ENCODE measurements around the gene PTBP1. TPM values are rescaled to one million over a fixed set of nuclear protein-coding genes. Genes with fewer than 3 reads are reported as not detected.

Gene PTBP1
- total RNA-seq, 1 donor = 109 TPM

- Histone ChIP-seq H3K4me3 (ENCODE audit: low read length) (no peak overlapping the region), H3K27me3 (ENCODE audit: insufficient read depth, low read length) (no peaks in the 10 kb centered on the region), H3K9me3 (ENCODE audit: low read depth, low read length) (no peaks in the 10 kb centered on the region), H3K4me1 (ENCODE audit: insufficient read depth, low read length) (no peaks in the 10 kb centered on the region)
Measured at GRCh38 chr19:764301-764700, 33.0 kb upstream of the PTBP1 start.

GRCh38 chr19:765179-765738 is 32.0 kb upstream of the PTBP1 start:
- Histone ChIP-seq H3K4me1 (ENCODE audit: insufficient read depth, low read length) (no peaks in the 10 kb centered on the region), H3K27me3 (ENCODE audit: insufficient read depth, low read length) (no peaks in the 10 kb centered on the region), H3K4me3 (ENCODE audit: low read length) (no peak overlapping the region), H3K9me3 (ENCODE audit: low read depth, low read length) (no peaks in the 10 kb centered on the region)

- Histone ChIP-seq H3K4me3 (ENCODE audit: low read length) (no peak overlapping the region), H3K4me1 (ENCODE audit: insufficient read depth, low read length) (no peaks in the 10 kb centered on the region), H3K27me3 (ENCODE audit: insufficient read depth, low read length) (no peaks in the 10 kb centered on the region), H3K9me3 (ENCODE audit: low read depth, low read length) (no peaks in the 10 kb centered on the region)
Measured at GRCh38 chr19:768424-768823, 28.8 kb upstream of the PTBP1 start.

- no peaks in the 10 kb centered on the region for H3K9me3 ChIP-seq (ENCODE audit: low read depth, low read length)
- no peaks in the 10 kb centered on the region for H3K27me3 ChIP-seq (ENCODE audit: insufficient read depth, low read length)
- H3K4me1 ChIP-seq (ENCODE audit: insufficient read depth, low read length) = no peaks in the 10 kb centered on the region
- H3K4me3 ChIP-seq (ENCODE audit: low read length) = no peak overlapping the region
Measured at GRCh38 chr19:769616-770015, 27.6 kb upstream of the PTBP1 start.

- H3K4me1 ChIP-seq (ENCODE audit: insufficient read depth, low read length) = no peaks in the 10 kb centered on the region
- H3K4me3 ChIP-seq (ENCODE audit: low read length) = no peak overlapping the region
- H3K27me3 ChIP-seq (ENCODE audit: insufficient read depth, low read length) = no peaks in the 10 kb centered on the region
- no peaks in the 10 kb centered on the region for H3K9me3 ChIP-seq (ENCODE audit: low read depth, low read length)
Measured at GRCh38 chr19:771332-771785, 25.9 kb upstream of the PTBP1 start.

DNA sequence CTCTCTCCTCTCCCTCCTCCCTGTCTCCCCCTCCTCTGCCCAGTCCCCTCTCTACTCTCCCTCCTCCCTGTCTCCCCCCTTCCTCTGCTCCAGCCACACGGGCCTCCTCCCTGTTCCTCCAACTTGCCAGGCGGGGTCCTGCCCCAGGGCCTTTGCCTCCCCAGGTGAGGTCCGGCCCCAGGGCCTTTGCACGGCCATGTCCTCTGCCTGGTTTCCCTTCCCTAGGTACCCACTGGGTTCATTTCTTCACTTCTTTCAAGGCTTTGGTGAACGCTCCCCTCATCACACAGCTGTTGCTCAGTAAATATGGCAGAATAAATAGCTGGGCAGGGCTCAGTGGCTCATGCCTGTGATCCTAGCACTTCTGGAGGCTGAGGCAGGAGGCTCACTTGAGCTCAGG is 25.2 kb upstream of the PTBP1 start:
- H3K4me1 ChIP-seq (ENCODE audit: insufficient read depth, low read length) = no peaks in the 10 kb centered on the region
- H3K27me3 ChIP-seq (ENCODE audit: insufficient read depth, low read length) = no peaks in the 10 kb centered on the region
- no peaks in the 10 kb centered on the region for H3K9me3 ChIP-seq (ENCODE audit: low read depth, low read length)
- H3K4me3 ChIP-seq (ENCODE audit: low read length) = no peak overlapping the region

- H3K4me3 ChIP-seq (ENCODE audit: low read length) = no peak overlapping the region
- no peaks in the 10 kb centered on the region for H3K4me1 ChIP-seq (ENCODE audit: insufficient read depth, low read length)
- no peaks in the 10 kb centered on the region for H3K27me3 ChIP-seq (ENCODE audit: insufficient read depth, low read length)
- H3K9me3 ChIP-seq (ENCODE audit: low read depth, low read length) = no peaks in the 10 kb centered on the region
Measured at GRCh38 chr19:772730-773436, 24.4 kb upstream of the PTBP1 start.

DNA sequence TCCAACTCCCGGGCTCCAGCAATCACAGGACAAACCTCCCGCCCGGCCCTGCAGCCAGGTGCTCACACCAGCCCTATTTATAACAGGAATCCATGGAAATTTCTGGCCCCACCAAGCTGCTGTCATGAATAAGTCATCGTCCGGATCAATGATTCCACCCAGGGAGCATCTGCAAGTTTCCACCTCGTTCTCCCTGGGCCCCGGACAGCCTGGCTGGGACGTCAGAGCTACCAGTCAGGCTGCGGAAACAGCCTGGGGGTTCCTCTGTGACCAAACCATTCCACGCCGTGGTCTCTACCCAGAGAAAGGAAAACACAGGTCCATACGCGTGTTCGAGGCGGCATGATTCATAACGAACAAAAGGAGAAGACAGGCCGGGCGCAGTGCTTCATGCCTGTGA is 20.7 kb upstream of the PTBP1 start:
- Histone ChIP-seq H3K9me3 (ENCODE audit: low read depth, low read length) (no peaks in the 10 kb centered on the region), H3K4me1 (ENCODE audit: insufficient read depth, low read length) (no peaks in the 10 kb centered on the region), H3K27me3 (ENCODE audit: insufficient read depth, low read length) (no peaks in the 10 kb centered on the region), H3K4me3 (ENCODE audit: low read length) (no peak overlapping the region)

- Histone ChIP-seq H3K9me3 (ENCODE audit: low read depth, low read length) (no peaks in the 10 kb centered on the region), H3K4me1 (ENCODE audit: insufficient read depth, low read length) (no peaks in the 10 kb centered on the region), H3K4me3 (ENCODE audit: low read length) (no peak overlapping the region), H3K27me3 (ENCODE audit: insufficient read depth, low read length) (no peaks in the 10 kb centered on the region)
Measured at GRCh38 chr19:778910-779653, 18.2 kb upstream of the PTBP1 start.

DNA sequence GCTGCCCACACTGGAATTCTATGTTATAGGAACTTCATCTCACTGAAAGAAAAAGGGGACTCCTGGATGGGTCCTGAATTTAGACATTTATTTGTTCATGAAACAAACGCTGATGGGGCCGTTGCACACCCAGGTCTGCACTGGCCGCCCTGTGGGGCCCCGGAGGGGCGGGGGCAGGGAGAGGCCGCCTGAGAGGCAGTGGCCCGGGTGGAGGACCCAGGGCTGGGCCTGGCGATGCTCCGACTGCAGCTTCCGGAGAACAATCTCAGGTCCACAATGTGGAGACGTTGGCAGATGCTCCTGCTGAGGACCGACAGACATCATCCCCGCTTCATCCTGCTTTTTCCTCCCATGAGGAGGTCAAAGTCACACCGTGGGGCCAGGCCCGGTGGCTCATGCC is 16.3 kb upstream of the PTBP1 start:
- H3K27me3 ChIP-seq (ENCODE audit: insufficient read depth, low read length) = no peaks in the 10 kb centered on the region
- no peaks in the 10 kb centered on the region for H3K4me1 ChIP-seq (ENCODE audit: insufficient read depth, low read length)
- no peaks in the 10 kb centered on the region for H3K9me3 ChIP-seq (ENCODE audit: low read depth, low read length)
- no peak overlapping the region for H3K4me3 ChIP-seq (ENCODE audit: low read length)

DNA sequence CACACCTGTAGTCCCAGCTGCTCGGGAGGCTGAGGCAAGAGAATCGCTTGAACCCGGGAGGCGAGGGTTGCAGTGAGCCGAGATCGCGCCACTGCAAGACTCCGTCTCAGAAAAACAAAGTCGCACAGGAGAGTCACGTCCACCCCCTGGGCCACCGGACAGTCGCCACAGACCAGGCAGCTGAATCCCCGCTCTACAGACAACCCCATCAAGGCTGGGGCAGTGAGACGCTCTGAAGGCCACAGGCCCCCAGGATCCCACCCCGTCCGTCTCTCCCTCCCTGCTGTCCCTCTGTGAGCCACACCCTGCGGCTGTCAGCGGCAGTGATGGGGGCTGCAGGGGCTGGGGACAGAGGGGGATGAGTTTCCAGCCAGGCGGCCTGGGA is 15.5 kb upstream of the PTBP1 start:
- Histone ChIP-seq H3K4me1 (ENCODE audit: insufficient read depth, low read length) (no peaks in the 10 kb centered on the region), H3K9me3 (ENCODE audit: low read depth, low read length) (no peaks in the 10 kb centered on the region), H3K4me3 (ENCODE audit: low read length) (no peak overlapping the region), H3K27me3 (ENCODE audit: insufficient read depth, low read length) (no peaks in the 10 kb centered on the region)

GRCh38 chr19:782185-782877 is 14.9 kb upstream of the PTBP1 start:
- no peaks in the 10 kb centered on the region for H3K9me3 ChIP-seq (ENCODE audit: low read depth, low read length)
- no peaks in the 10 kb centered on the region for H3K27me3 ChIP-seq (ENCODE audit: insufficient read depth, low read length)
- H3K4me1 ChIP-seq (ENCODE audit: insufficient read depth, low read length) = no peaks in the 10 kb centered on the region
- H3K4me3 ChIP-seq (ENCODE audit: low read length) = no peak overlapping the region

GRCh38 chr19:782878-783668 is 14.2 kb upstream of the PTBP1 start:
- no peaks in the 10 kb centered on the region for H3K9me3 ChIP-seq (ENCODE audit: low read depth, low read length)
- no peaks in the 10 kb centered on the region for H3K4me1 ChIP-seq (ENCODE audit: insufficient read depth, low read length)
- no peak overlapping the region for H3K4me3 ChIP-seq (ENCODE audit: low read length)
- H3K27me3 ChIP-seq (ENCODE audit: insufficient read depth, low read length) = no peaks in the 10 kb centered on the region

DNA sequence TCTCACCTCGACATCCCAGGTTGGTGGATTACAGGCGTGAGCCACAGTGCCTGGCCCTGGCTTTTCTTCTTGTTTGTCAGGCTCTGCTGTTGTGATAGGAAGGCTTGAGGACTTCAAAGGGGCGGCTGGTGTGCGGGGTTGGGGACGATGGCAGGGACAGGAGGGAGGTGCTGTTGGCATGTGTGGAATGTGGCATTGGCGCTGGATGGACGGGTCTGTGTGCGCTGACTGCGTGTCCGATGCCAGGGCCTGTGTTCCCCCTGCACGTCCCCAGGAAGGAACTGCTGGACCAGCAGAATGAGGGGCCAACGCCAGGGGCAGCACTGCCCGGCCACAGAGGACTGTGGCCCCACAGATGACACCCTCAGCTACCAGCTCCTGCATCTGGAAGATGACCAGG is 12.7 kb upstream of the PTBP1 start:
- Histone ChIP-seq H3K27me3 (ENCODE audit: insufficient read depth, low read length) (no peaks in the 10 kb centered on the region), H3K4me3 (ENCODE audit: low read length) (no peak overlapping the region), H3K9me3 (ENCODE audit: low read depth, low read length) (no peaks in the 10 kb centered on the region), H3K4me1 (ENCODE audit: insufficient read depth, low read length) (no peaks in the 10 kb centered on the region)

Data from mononuclear cell (primary cell).